Cerebellar cortex (tissue), 1 donor: ENCODE data around the gene UBE2N.

Experiments
- DNase-seq: peaks from one replicate; pipeline ENCODE4 v3.0.0-alpha.2; 2015; ENCODE audit warnings: low spot score

UBE2N gene

DNA sequence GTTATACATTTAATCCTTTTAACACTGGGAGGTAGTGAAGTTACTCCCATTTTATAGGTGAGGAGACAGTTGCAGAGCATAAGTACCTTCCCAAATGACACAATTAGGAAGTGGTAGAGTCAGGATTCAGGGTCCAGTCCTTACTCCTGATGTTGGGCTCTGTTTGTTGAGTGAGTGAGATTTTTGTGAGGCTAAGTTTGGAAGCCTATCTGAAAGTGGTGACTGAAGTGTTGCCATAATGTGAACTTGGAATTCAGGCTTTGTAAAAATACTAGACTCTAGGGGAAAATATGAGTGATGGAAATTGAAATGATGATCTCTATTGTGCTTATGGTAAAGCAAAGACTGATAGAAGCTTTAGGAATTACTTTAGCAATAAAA lies 61.8 kb downstream of the UBE2N start:
- no peak for DNase-seq

DNA sequence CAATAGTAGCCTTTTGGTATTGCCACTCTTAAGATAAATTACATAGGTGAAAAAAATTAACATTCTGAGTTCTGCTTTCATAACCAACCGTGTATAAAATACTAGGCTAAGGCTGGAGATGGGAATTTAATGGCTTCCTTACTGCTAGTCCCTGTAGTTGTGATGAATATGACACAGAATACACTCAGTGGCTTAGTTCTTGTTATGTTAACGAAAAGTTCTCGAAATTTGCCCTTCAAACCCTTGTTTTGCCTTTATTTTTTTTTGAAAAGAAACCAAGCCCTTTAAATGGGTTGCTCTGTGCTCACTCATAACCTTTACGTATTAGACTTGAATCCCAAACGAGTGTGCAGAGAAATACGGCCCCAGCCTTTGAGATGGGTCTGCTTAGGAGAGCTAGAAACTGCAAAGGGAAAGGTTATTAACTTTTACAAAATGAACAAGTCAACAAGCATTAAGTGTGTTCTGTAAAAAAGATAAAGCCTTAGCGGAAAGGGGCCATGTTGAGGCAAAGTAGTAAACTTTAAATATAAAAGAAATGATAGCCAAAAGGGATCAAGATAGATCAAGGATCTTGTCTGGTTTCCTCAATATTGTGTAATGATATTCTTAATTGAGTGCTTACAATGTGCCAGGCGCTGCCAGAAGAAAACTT lies 62.3 kb downstream of the UBE2N start:
- peak; percentile 40 for DNase-seq

DNA sequence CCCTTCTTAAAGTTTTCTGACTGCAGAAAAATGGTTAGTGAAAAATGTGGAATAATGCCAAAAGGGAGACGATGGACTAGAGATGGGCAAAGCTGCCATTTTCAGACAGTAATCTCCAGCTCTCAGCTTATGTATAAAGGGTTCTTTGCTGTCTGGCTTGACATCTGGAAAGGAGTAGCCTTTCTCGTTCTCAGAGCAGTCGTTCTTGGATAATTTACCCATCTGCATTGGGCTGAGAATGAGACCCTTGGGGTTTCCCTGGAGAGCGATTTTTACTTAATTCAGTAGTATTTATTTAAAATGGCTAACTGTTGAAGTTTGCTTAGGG lies 62.8 kb downstream of the UBE2N start:
- no peak for DNase-seq

DNA sequence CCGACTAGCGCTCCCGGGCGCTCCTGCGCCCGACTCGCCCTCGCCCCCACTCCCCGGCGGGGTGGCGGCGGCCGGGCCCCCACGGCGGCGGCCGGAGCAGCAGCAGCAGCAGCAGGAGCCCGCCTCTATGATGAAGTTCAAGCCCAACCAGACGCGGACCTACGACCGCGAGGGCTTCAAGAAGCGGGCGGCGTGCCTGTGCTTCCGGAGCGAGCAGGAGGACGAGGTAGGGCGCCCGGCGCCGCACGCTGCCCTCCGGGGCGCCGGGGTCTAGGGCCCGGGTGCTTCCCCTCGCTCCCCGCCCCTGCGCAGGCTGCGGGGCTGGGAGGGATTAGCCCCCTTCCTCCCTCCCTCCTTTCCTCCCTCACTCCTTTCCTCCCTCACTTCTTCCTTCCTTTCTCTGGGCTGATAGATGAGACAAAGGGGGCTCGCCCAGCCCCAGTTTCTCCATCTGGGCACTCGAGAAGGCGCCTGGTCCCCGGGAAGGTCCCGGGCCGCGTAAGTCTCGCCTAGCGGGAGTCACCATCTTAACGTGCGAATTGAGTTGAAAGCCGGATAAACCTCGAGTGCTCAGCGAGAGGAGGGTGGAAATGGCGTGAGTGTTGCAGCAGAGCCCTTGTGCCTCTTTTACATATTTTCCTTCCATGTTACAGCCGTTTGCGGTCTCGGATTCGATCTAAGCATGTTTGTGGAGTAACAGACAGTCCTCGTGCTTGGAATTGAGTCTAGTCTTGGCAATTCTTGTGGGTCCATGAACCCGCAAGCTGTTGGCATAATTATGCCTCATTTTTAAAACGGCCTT lies 63.4 kb downstream of the UBE2N start:
- peak; percentile 56 for DNase-seq

DNA sequence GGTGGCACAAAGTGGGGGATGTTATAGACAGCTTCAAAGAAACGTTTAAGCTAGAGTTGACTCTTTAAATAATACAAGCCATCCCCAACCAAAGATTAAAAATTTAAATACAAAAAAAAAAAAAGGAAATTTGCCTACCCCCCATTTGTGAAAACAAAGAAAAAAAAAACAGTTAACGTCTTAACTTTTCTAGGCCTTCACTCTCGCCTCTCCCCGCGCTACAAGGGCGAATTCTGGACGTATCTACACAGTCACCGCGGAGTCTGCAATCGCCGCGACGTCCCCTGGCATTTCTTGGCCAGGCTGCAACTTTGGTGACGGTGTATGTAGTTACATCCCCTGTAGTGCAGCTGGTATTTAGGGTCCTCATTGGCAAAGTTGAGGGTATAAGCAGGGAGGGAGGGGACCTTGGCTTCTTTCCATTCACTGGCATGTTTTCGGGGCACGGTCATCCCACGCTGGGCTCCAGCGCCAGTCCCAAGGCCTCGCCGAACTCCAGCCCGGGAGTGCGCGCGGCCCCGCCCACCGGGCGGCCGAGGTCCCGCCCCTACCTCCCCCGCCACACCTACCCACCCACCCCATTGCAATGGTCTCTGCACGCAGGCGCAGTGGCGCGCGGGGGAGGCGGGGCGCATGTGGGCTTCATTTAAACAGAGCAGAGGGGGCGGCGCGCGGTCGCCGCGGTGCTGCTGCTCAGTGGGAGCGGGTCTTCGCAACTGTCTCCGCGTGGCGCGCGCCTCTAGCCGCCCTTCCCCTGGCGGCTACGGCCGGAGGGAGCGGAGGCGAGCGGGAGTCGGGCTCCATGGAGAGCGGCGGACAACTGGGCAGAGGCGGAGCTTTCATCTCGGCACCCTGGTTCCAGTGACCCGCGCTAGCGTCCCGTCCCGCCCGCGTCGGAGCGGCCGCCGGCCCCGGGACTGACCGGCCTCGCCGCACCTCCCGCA lies 64.2 kb downstream of the UBE2N start, which contains the start of gene NUDT4:
Gene NUDT4, plus strand, starts transcription at position 674 of the 944 bp plus-strand sequence. CDS start 398 bp downstream, outside the sequence.
- DNase-seq: peak; percentile 91

DNA sequence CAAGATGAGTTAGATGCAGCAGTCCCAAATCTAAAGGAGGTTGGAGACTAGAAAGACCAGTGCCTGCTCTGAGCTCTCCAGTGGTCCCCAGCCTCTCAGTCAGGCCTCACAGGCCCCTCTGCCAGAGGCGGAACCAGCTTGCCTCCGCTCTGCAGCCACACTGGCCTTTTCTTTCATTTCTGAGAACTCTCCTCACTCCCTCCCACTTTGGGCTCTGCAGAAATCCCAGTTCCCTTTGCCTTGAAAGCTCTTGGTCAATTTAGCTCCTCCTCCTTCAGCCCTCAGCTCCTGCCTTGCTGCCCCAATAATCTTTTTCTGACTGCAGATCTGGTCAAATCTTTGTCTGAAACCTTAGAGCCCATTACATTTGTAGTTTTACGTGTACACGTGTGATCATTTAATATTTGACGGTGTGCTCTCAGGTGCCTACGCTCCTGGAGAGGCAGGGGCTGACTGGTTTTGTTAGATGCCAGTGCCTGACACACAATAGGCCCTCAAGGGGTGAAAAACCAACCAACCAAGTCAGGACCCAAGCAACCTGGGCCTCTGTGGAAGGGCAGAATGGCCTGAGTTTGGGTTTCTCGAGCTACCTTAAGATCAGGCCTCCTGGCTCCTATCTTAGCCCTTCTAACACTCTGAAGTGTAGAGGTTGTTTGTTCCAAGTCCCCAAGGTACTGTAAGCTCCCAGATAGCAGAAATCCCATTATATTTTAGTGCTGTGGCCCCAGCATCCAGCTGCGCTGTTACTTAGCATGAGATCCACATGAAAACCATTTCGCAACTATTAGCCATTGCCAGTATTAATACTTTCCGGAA lies 65.1 kb downstream of the UBE2N start:
- DNase-seq: peak; percentile 60

DNA sequence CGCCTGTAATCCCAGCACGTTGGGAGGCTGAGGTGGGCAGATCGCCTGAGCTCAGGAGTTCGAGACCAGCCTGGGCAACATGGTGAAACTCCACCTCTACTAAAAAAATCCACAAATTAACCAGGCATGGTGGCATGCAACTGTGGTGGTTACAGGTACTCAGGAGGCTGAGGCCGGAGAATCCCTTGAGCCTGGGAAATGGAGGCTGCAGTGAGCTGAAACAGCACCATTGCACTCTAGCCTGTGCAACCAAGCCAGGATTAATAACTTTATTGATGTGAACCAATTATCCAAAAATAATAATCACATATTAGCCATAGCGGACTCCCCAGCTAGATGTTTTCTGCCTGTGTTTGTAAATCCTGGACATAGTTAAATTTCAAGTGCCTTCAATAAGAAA lies 65.8 kb downstream of the UBE2N start:
- no peak for DNase-seq

DNA sequence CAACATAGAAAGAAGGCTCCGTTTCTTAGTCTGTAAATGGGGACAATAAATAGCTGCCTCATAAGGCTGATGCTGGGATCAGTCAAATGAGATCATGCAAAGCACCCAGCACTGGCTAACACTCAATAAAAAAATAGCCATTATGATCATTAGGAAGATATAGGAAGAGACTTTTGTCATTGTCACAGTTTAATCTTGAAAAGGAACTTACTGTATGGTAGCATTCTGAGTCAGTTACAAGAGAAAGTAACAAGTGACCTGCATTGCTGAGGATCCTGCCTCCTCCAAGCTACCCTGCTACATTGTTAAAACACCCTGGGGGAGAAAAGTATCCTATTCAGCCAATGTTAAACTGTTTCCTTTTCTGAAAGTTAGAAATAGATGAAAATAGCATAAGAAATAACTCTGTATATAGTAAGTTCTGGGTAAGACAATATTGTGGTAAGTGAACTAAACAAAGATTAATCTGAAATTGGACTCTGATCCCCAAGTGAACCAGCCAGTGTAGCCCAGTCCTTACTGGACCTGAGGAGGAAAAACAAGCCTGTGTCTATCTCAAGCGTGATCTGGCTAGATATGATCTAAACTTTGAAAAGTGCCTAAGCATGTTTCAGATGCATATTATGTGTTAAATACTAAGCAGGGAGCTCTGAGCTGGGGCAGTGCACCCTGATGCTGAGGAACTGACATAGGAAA lies 67.6 kb downstream of the UBE2N start:
- DNase-seq: no peak

DNA sequence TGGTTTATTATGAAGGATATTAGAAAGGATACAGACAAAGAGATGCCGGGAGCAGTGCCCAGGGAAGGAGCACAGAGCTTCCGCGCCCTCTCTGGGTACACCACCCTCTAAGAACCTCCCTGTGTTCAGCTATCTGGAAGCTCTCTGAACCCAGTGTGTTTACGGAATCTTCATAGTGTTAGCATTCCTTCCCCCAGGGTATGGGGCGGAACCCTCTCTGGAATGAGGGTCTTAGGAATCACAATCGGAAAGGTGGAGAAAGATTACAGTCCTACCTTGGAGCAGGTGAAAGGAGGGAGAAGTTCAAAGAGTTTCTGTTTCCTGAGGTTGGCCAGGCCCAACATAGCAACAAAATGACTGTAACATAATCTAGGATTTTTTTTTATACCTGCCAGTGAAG lies 70.8 kb downstream of the UBE2N start:
- no peak for DNase-seq

DNA sequence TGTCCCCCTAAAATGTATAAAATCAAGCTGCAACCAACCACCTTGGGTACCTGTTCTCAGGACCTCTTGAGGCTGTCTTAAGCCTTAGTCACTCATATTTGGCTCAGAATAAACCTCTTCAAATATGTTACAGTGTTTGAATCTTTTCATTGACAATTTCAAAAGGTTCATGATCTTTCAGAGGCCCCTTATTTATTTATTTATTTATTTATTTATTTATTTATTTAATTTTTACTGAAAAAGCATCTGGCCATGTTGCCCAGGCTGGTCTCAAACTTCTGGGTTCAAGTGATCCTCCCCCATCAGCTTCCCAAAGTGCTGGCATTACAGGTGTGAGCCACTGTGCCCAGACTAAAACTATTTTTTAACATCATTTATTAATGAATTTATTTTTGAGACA lies 72.2 kb downstream of the UBE2N start:
- no peak for DNase-seq

DNA sequence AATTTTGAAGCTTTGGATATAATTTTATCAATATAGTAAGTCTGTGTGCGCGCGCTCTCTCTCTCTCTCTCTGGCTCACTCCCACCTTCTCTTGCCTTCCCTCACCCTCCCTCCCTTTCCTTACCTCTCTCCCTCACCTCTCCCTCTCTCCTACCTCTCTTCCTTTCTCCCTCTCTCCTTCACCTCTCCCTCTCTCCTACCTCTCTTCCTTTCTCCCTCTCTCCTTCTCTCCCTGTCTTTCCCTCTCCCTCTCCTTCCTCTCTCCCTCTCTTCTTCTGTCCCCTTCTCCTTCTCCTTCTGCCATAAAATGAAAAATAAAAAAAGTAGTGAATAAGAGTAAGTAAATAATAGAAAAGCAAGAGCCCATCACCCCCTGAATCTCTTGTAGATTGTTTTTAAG lies 73.0 kb downstream of the UBE2N start:
- no peak for DNase-seq

DNA sequence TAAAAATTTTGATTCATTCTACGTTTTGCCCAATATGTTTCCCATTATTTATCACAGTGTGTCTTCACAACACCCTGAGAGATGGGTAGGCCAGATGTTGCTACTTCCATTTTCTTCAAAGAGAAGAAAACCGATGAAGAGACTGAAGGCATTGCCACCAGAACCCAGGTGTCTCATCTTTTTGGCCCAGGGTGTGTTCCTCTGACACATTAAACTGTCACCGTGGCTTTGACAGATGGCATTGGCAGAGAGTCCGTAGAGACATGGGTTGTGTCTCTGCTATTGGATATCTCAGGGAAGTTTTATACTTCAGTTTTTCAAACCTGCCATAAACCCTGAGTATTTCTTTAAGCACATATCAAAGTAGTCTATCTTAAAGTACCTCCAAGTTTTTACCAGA lies 75.3 kb downstream of the UBE2N start:
- DNase-seq: no peak

DNA sequence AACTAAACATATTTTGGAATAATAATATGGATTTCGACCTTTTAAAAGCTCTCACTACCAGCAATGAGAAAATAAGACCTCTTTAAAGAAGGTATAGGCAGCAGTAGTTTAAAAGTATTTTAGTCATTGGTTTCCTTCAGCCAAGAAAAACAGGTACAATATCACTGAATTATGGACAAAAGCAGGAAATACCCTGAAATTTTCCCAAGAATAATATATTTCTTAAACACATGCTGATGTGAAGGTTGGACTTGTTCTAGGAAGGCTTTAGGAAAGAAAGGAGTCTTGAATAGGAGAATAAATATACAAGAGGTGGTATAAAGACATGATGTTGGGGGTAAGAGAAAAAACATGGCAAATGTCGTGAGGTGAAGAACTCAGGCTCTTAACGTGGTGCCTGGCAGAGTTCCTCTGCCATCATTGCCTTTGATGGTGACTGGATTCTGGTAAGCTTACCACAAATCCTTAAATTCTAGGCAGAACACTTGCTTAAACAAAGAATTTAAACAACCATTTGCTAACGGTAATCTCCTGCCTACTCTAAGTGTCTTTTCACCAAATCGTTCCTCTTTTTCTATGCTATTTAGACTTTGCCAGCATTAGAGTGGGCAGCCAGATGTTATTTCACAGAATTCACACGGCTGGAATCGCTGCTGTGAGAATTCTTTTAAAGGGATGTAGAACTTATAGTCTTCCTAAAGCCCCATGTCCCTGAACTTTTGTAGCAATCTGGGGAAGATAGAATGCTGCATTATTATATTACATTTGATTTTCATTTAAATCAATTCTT lies 75.9 kb downstream of the UBE2N start:
- DNase-seq: no peak

DNA sequence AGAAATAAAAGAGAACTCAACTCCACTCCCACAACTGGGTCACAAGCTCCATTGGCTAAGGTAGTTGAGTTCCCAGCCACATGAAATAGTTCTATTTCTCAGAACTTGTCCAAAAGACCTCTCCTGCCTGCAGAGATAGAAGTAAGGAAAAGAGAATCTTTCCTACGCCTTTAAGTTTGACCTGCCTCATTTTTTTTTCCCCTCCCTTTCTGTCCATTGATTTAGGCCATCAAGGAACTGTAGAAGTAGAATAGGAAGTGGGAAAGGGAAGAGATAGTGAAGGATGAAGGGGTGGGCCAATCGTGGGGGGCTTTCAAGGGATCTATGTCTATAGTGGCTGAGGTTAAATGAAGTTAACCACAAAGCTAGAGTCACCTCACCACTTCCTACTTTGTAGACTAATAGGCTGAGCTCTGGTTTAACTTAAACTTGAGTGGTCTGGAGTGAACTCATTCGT lies 77.9 kb downstream of the UBE2N start:
- DNase-seq: no peak

DNA sequence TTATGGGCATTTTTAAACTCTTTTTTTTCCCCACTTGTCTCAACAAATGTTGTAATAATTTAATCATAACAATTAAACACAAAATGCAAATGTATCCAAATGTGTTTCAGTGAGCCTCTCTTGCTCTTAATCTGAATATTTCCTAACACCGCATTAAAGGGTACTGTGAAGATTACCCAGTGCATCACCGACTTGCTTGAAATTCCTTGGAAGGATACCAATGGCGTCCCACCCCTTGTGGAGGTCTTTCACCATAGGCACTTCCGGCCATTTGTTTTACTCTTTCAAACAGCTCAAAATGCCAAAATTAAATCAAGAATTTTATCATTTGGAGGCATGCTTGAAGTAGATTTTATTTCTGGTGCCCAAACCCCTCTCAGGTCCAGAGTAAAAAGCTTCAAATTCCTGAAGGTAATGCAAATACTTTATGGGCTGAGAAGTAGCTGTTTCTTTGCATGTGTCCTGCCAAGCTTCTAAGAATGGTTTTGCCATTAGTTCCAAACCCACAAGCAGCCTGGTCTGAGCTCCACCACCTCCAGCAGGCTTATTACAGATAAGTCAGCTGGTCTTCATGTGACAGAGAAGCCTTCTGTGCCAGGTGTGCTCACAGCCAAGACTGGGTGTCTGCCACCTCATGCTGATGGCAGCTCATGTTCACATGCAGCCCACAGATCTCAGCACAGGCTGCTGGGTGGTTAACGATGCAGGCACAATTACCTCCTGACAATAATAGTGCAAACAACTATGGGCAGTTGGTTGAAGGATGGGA lies 80.4 kb downstream of the UBE2N start:
- DNase-seq: peak; percentile 13

DNA sequence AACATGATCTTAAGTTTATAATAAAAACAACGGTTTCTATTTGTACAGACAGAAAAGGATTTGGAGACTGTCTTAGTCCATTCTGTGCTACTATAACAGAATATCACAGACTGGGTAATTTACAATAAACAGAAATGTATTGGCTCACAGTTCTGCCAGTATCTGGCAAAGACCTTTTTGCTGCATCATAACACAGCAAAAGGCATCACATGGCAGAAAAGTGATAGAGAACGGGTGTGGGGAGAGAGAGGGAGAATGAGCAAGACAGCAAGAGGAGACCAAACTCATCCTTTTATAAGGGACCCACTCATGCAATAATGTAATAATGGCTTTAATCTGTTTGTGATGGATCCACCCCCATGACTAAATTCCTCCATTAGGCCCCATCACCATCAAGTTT lies 81.1 kb downstream of the UBE2N start:
- DNase-seq: no peak

DNA sequence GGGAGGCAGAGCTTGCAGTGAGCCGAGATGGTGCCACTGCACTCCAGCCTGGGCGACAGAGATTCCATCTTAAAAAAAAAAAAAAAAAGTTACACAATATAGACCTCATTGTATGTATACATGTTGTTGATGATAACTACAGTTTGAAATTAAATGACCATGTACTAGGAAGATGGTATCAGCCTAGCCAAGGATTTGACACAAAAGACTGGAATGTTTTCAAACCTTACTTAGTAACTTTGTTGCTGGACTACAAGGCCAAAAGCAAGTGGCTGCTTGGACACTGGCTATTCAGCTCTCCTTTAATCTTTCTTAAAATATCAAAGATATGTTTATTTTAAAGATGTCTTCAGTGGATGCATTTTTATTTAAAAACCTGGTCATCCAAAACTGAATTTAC lies 82.9 kb downstream of the UBE2N start:
- DNase-seq: no peak

DNA sequence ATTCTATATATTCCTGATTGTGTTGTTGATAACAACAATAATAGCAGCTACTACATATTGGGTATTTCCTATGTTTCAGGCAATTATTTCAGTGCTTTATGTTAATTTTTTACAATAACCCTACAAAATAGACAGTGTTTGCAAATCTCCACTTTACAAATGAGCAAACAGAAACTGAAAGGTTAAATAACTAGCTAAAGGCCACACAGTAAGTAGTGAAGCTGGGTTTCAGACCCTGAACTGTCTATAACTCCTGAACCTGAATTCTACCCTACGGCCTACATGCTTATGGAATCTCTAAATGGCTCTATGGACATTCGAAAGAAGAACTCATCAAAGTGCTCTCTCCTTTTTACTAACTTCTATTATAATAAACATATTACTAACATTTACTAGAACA lies 83.7 kb downstream of the UBE2N start:
- DNase-seq: no peak

DNA sequence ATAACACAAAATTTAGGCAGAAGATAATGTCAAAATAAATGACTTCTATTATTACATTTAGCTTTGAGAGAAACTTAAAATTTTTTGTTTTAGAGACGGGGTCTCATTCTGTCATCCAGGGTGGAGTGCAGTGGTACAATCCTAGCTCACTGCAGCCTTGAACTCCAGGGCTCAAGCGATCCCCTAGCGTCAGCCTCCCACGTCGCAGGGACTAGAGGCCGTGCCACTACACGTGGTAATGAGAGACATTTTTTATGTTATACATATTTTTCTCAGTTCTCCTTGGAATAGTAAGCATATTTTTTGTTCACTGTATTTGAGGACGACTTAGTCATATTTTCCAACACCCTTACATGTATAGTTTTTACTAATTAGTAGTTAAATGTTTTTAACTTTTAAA lies 85.5 kb downstream of the UBE2N start:
- DNase-seq: no peak
